K562 (cell line): ENCODE data around the gene FAM89B. TPM values are rescaled to one million over a fixed set of nuclear protein-coding genes. Genes with fewer than 3 reads are reported as not detected.

Experiments used
- ARID2 ChIP-seq: fragments of 450-650 bp; IDR thresholded peaks from 2 replicates; pipeline ENCODE4 v1.6.1; 2017; ENCODE audit warnings: antibody characterized with exemption, mild to moderate bottlenecking
- BRD4 ChIP-seq: fragments of 200-600 bp; sonication (generic); IDR thresholded peaks from 2 replicates; pipeline ENCODE4 v1.6.1; 2017; ENCODE audit warnings: inconsistent platforms
- EGR1 ChIP-seq: fragments of 450-650 bp; conservative IDR thresholded peaks from 2 replicates; pipeline ENCODE4 v1.6.1; 2017; ENCODE audit warnings: mild to moderate bottlenecking
- ELF1 ChIP-seq: fragments of 200-800 bp; sonication (Bioruptor generic); IDR thresholded peaks from 2 replicates; pipeline ENCODE4 v1.6.1; 2016; ENCODE audit warnings: missing genetic modification characterization, missing compliant biosample characterization
- EP400 ChIP-seq: fragments of 450-650 bp; IDR thresholded peaks from 2 replicates; pipeline ENCODE4 v1.6.1; 2017; ENCODE audit warnings: antibody characterized with exemption, mild to moderate bottlenecking, moderate library complexity
- FOXM1 ChIP-seq, 2 experiments: fragments of 450-650 bp in 1 of 2; sonication (generic) in 1 of 2; formaldehyde crosslinking in 1 of 2; IDR thresholded peaks; 2 replicates each; pipeline versions ENCODE4 v1.6.1 to v1.9.0; 2017 to 2022; ENCODE audit warnings: low read depth in 2 of 2, mild to moderate bottlenecking in 2 of 2, missing genetic modification reagents in 1 of 2, moderate library complexity in 1 of 2
- HNRNPH1 ChIP-seq: fragments of 200-400 bp; formaldehyde crosslinking; optimal IDR thresholded peaks from 2 replicates; pipeline ENCODE3; 2017; ENCODE audit warnings: low read depth, mild to moderate bottlenecking, low read length, moderate library complexity
- HNRNPL ChIP-seq: fragments of 200-400 bp; formaldehyde crosslinking; IDR thresholded peaks from 2 replicates; pipeline ENCODE4 v1.6.1; 2017; ENCODE audit warnings: low read depth, mild to moderate bottlenecking, low read length
- NFIX ChIP-seq: fragments of 250-450 bp; sonication (Bioruptor Pico); IDR thresholded peaks from 2 replicates; pipeline ENCODE4 v1.4.0; 2020; ENCODE audit warnings: low read depth, mild to moderate bottlenecking, moderate library complexity
- NR2C2 ChIP-seq, 2 experiments: fragments of 200-800 bp in 1 of 2; sonication (Bioruptor generic) in 1 of 2; sonication (generic) in 1 of 2; formaldehyde crosslinking in 1 of 2; IDR thresholded peaks; 2 replicates each; pipeline versions ENCODE4 v1.6.1 to v1.8.0; 2016 to 2022; ENCODE audit warnings: mild to moderate bottlenecking in 1 of 2, missing compliant biosample characterization in 1 of 2, missing genetic modification characterization in 1 of 2, missing genetic modification reagents in 1 of 2
- RAD51 ChIP-seq: fragments of 450-650 bp; IDR thresholded peaks from 2 replicates; pipeline ENCODE4 v1.7.1; 2016; ENCODE audit warnings: low read depth, mild to moderate bottlenecking, borderline replicate concordance
- SMARCA5 ChIP-seq: fragments of 450-650 bp; IDR thresholded peaks from 2 replicates; pipeline ENCODE4 v1.6.1; 2016
- SRSF1 ChIP-seq: fragments of 200-400 bp; formaldehyde crosslinking; IDR thresholded peaks from 2 replicates; pipeline ENCODE4 v1.6.1; 2017; ENCODE audit warnings: mild to moderate bottlenecking, low read depth, low read length, moderate library complexity
- TCF7L2 ChIP-seq: fragments of 150-350 bp; IDR thresholded peaks from 2 replicates; pipeline ENCODE4 v1.6.1; 2016; ENCODE audit warnings: low read depth, mild to moderate bottlenecking, low read length, moderate library complexity
- ZBTB26 ChIP-seq: fragments of 450-650 bp; formaldehyde crosslinking; IDR thresholded peaks from 2 replicates; pipeline ENCODE4 v1.4.0; 2022; ENCODE audit warnings: missing genetic modification characterization
- ZEB2 ChIP-seq: fragments of 450-650 bp; IDR thresholded peaks from 2 replicates; pipeline ENCODE4 v1.6.1; 2016
- ZFPM2 ChIP-seq: fragments of 250-450 bp; sonication (Bioruptor Pico); IDR thresholded peaks from 2 replicates; pipeline ENCODE4 v1.5.1; 2022; ENCODE audit warnings: mild to moderate bottlenecking
- ZKSCAN1 ChIP-seq: fragments of 150-350 bp; IDR thresholded peaks from 2 replicates; pipeline ENCODE4 v1.6.1; 2016; ENCODE audit warnings: low read depth, low read length
- ZNF23 ChIP-seq: fragments of 250-450 bp; sonication (Bioruptor Pico); IDR thresholded peaks from 2 replicates; pipeline ENCODE4 v1.4.0; 2020; ENCODE audit warnings: mild to moderate bottlenecking
- ZNF76 ChIP-seq: fragments of 250-450 bp; sonication (Bioruptor Pico); IDR thresholded peaks from 2 replicates; pipeline ENCODE4 v1.4.0; 2020; ENCODE audit warnings: mild to moderate bottlenecking, moderate library complexity, borderline replicate concordance
- polyA plus RNA-seq, 8 experiments: library from polyadenylated mRNA; depleted of rRNA in 4 of 8; stranded (reverse) in 5 of 8; unstranded in 3 of 8; fragments of >200 nt; fragmentation: Nextera tagmentation in 2 of 8; fragmentation: Illumina TruSeq in 1 of 8; extraction: Ambion mirVana in 2 of 8; extraction: Trizol in 1 of 8; gene quantifications; 2 replicates each; pipeline versions ENCODE4 v1.2.1 to v1.2.3, GENCODE V29; 2011 to 2014; ENCODE audit warnings: inconsistent platforms in 1 of 8, missing spikeins in 1 of 8
- total RNA-seq, 7 experiments: library from RNA; depleted of rRNA in 6 of 7; stranded (reverse); fragments of >200 nt in 6 of 7; fragmentation: Illumina TruSeq in 2 of 7; extraction: Trizol in 2 of 7; gene quantifications; 2 replicates each; pipeline versions ENCODE4 v1.2.1 to v1.2.3, GENCODE V29; 2011 to 2021; ENCODE audit warnings: low replicate concordance in 1 of 7
- TF ChIP-seq, protein P1 (sequence below): sonication (generic); formaldehyde crosslinking; IDR thresholded peaks from 2 replicates; pipeline ENCODE4 v1.8.0; 2022; ENCODE audit warnings: missing genetic modification reagents, mild to moderate bottlenecking, moderate library complexity, borderline replicate concordance
- TF ChIP-seq, protein P2 (sequence below): fragments of 250-450 bp; sonication (Bioruptor Pico); IDR thresholded peaks from 2 replicates; pipeline ENCODE4 v1.4.0; 2020; ENCODE audit warnings: mild to moderate bottlenecking, moderate library complexity
- TF ChIP-seq, protein P3 (sequence below): fragments of 450-650 bp; formaldehyde crosslinking; IDR thresholded peaks from 2 replicates; pipeline ENCODE4 v1.4.0; 2020; ENCODE audit warnings: mild to moderate bottlenecking

Gene FAM89B
- total and polyA plus RNA-seq, 9 of the 15 experiments (the other 6 are each of a cell fraction or from before 2014, with no cell fraction given) = 0.32 to 27.6 (median 11.9) TPM

GRCh38 chr11:65615229-65615949, 43.1 kb downstream of the FAM89B start, which contains the start of gene PCNX3 (continued):
- no peak for TF ChIP-seq ZBTB26 (CRISPR knock-in tag)
- TF ChIP-seq RAD51 = peak; percentile 51; the same call in 1 of the 2 replicates
- no peak for TF ChIP-seq HNRNPL
- TF ChIP-seq EGR1 = peak; percentile 55; the same call in 1 of the 2 replicates
- TF ChIP-seq, protein P1, sequence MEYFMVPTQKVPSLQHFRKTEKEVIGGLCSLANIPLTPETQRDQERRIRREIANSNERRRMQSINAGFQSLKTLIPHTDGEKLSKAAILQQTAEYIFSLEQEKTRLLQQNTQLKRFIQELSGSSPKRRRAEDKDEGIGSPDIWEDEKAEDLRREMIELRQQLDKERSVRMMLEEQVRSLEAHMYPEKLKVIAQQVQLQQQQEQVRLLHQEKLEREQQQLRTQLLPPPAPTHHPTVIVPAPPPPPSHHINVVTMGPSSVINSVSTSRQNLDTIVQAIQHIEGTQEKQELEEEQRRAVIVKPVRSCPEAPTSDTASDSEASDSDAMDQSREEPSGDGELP (CRISPR knock-in tag) = peak; percentile 77
- TF ChIP-seq, protein P2, sequence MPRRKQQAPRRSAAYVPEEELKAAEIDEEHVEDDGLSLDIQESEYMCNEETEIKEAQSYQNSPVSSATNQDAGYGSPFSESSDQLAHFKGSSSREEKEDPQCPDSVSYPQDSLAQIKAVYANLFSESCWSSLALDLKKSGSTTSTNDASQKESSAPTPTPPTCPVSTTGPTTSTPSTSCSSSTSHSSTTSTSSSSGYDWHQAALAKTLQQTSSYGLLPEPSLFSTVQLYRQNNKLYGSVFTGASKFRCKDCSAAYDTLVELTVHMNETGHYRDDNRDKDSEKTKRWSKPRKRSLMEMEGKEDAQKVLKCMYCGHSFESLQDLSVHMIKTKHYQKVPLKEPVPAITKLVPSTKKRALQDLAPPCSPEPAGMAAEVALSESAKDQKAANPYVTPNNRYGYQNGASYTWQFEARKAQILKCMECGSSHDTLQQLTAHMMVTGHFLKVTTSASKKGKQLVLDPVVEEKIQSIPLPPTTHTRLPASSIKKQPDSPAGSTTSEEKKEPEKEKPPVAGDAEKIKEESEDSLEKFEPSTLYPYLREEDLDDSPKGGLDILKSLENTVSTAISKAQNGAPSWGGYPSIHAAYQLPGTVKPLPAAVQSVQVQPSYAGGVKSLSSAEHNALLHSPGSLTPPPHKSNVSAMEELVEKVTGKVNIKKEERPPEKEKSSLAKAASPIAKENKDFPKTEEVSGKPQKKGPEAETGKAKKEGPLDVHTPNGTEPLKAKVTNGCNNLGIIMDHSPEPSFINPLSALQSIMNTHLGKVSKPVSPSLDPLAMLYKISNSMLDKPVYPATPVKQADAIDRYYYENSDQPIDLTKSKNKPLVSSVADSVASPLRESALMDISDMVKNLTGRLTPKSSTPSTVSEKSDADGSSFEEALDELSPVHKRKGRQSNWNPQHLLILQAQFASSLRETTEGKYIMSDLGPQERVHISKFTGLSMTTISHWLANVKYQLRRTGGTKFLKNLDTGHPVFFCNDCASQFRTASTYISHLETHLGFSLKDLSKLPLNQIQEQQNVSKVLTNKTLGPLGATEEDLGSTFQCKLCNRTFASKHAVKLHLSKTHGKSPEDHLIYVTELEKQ (CRISPR knock-in tag) = no peak
- no peak for TF ChIP-seq SRSF1
- peak; percentile 73 for TF ChIP-seq EP400
- TF ChIP-seq, protein P3, sequence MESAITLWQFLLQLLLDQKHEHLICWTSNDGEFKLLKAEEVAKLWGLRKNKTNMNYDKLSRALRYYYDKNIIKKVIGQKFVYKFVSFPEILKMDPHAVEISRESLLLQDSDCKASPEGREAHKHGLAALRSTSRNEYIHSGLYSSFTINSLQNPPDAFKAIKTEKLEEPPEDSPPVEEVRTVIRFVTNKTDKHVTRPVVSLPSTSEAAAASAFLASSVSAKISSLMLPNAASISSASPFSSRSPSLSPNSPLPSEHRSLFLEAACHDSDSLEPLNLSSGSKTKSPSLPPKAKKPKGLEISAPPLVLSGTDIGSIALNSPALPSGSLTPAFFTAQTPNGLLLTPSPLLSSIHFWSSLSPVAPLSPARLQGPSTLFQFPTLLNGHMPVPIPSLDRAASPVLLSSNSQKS (CRISPR knock-in tag) = no peak
- TF ChIP-seq ELF1 (tag) = peak; percentile 96
- no peak for TF ChIP-seq NFIX (CRISPR knock-in tag)
- peak; percentile 100 for TF ChIP-seq NR2C2 (CRISPR knock-in tag; IDR thresholded peaks at IDR 0.05)
- peak; percentile 100 for TF ChIP-seq NR2C2 (tag; IDR thresholded peaks at IDR 0.05)
- TF ChIP-seq ARID2 = no peak
- TF ChIP-seq TCF7L2 = no peak
- no peak for TF ChIP-seq ZFPM2 (CRISPR knock-in tag)
- TF ChIP-seq ZNF76 (CRISPR knock-in tag) = no peak
- no peak for TF ChIP-seq SMARCA5
- TF ChIP-seq ZEB2 = no peak
- no peak for TF ChIP-seq ZNF23 (CRISPR knock-in tag)
- TF ChIP-seq ZKSCAN1 = 0 out of 2 replicates have a peak, but pooled peaks have one; percentile 13
- no peak for TF ChIP-seq HNRNPH1
- peak; percentile 99 for TF ChIP-seq FOXM1 (IDR thresholded peaks at IDR 0.05; ENCODE audit: low read depth)
- TF ChIP-seq FOXM1 (CRISPR knock-in tag; IDR thresholded peaks at IDR 0.05; ENCODE audit: low read depth) = no peak
- TF ChIP-seq BRD4 = no peak
